Kidney tubule cell (primary cell): ENCODE results near the gene FAM90A1.
A peak's percentile ranks its signal among the peaks of the same experiment; 100 is the strongest.
"Not testable (repeated sequence)": the region's sequence is repeated elsewhere in the genome, so short reads cannot be mapped to it uniquely, and the experiment has no call there.

Experiments used
- DNase-seq: peaks from one replicate; pipeline ENCODE4 v3.0.0-alpha.2; 2018; ENCODE audit warnings: low spot score

FAM90A1 gene

GRCh38 chr12:8233935-8234495, 6.6 kb upstream of the FAM90A1 start:
- not testable (repeated sequence) for DNase-seq

DNA sequence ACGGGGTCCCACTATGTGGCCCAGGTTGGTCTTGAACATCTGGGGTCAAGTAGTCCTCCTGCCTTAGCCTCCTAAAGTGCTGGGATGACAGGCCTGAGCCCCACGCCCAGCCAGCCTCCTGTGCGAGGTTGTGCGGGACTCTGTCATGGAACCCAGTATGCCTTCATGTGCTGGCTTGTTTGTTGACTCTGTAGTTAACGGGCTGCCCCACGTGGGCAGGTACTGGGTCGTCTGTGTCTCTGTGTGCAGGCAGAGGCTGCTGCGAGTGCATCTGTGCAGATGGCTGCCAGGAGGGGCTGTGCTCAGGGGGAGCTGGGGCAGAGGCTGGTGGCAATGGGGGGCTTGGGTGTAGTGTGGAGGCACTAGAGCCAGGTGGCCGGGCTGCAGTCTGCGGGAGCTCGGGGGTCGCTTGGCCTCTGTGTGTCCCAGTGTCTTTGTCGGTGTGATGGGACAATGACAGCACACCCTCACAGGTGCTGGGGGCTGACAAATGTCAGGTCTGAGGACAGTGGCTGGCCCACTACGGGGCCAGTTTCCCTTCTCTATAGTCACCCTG, 6.0 kb upstream of the FAM90A1 start:
- not testable (repeated sequence) for DNase-seq

- peak; percentile 43 for DNase-seq
Observed at GRCh38 chr12:8231666-8232608, 4.5 kb upstream of the FAM90A1 start.

GRCh38 chr12:8231049-8231448, 3.6 kb upstream of the FAM90A1 start:
- not testable (repeated sequence) for DNase-seq

DNA sequence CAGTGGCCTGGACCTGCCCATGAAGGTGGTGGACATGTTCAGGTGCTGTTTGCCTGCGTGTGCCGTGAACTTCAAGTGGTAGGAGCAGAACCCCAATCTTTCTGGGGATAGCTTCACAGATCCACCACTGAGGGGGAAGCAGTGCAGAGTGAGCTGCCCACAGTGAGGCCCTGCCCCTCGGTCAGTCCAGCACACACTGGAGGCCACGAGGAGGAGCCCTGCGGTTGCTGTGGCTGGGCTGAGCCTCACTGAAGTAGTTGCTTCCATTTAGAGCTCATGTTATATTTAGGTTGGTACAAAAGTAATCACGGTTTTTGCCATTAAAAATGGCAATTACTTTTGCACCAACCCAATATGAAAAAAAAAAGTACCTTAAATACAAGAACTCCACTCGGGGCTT, 2.1 kb upstream of the FAM90A1 start:
- DNase-seq: not testable (repeated sequence)

DNA sequence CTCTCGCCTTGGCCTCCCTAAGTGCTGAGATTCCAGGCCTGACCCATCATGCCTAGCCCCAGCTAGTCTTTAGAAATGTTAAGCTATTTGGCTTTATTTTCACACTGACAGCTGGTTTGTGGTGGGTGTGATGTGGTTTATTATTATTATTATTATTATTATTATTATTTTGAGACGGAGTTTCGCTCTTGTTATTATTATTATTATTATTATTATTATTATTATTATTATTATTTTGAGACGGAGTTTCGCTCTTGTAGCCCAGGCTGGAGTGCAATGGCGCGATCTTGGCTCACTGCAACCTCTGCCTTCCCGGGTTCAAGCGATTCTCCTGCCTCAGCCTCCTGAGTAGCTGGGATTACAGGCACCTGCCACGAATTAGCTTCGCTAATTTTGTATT, 1.2 kb upstream of the FAM90A1 start:
- not testable (repeated sequence) for DNase-seq

DNA sequence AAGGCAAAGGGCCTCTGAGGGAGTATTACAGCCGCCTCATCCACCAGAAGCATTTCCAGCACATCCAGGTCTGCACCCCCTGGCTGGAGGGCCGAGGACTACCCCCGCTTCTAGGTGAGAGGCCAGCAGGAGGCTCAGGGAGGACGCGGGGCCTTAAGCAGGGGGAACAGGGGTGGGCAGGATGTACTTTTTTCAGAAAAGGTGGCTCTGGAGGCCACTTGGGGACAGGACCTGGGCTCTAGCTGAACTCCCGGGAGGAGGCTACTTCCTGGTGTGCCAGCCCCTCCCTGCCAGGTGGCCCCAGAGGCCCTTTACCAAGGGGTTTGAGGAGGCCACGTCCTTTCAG, 287 bp upstream of the FAM90A1 start:
- not testable (repeated sequence) for DNase-seq

DNA sequence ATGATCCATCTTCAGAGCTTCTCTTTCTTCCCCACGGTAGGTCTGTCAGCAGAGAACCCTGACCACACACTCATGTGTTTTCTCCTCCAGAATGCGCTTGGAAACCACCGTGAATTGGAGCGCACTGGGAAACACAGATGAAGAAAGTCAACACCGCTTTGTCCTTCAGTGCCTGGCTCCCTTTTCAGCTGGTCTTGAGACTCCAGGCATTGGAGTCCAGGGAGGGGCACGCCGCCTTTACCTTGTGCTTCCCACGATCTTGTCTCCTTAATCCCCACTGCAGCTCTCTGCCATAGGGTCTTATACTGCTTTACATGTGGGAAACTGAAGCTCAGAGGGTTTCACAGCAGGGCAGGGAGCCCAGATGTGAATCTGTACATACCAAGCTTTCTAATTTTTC, 1.1 kb downstream of the FAM90A1 start:
- no peak for DNase-seq

DNA sequence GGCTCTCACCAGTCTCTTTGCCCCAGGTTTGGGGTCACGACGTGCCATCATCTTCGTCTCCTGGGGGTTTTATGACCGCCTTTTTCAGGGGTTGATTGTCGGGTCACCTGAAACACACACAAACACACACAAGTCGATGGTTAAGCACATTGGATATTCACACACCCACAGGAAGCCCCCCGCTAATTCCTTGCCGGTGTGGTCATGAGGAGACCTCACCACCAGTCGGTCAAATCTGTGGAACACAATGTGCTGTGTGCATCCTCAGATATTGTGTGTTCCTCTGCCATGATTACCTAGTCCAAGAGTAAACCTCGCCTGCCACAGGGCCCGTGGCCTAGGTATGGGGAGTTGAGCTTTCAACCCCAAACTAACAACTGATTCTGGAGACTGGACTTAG, 2.6 kb downstream of the FAM90A1 start:
- DNase-seq: not testable (repeated sequence)

DNA sequence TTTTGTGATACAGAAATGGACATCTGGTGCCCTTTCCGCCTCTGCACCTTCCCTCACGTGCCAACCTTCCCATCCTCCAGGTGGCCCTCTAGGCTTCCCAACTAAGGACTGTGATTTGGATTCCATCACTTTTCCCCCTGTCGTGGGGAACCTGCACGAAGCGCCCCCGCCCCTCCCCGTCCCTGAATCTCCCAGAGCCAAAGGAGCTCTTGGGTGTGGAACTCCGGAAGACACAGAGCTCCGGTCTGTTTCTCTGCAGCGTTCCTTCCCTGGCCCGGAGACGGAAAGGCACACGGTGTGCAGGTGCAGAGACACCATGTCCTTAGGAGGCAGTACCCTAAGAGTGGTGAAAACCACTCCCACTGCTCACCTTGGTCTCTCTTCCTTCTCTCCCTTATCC, 3.8 kb downstream of the FAM90A1 start:
- not testable (repeated sequence) for DNase-seq

- DNase-seq: not testable (repeated sequence)
Observed at GRCh38 chr12:8222303-8222702, 5.1 kb downstream of the FAM90A1 start.

DNA sequence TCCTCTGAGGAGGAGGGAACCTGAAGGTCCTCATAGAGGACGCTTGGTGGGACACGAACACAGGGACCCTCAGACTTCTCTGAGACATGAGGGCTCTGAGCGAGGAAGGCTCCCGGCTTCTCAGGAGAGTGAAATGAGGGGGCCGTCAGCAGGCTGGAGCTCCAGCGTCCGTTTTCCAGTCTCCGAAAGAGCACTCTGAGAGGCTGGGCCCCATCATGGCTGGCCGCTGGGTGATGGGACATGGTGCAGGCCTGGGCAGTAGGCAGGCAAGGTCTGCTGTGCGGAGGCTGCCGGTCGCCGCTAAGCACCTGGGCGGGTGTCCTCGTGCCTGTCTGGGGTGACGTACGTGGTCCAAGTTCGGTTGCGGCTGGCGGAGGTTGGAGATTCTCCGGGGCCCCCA, 5.6 kb downstream of the FAM90A1 start:
- not testable (repeated sequence) for DNase-seq

- DNase-seq: not testable (repeated sequence)
Observed at GRCh38 chr12:8221375-8221774, 6.0 kb downstream of the FAM90A1 start.

DNA sequence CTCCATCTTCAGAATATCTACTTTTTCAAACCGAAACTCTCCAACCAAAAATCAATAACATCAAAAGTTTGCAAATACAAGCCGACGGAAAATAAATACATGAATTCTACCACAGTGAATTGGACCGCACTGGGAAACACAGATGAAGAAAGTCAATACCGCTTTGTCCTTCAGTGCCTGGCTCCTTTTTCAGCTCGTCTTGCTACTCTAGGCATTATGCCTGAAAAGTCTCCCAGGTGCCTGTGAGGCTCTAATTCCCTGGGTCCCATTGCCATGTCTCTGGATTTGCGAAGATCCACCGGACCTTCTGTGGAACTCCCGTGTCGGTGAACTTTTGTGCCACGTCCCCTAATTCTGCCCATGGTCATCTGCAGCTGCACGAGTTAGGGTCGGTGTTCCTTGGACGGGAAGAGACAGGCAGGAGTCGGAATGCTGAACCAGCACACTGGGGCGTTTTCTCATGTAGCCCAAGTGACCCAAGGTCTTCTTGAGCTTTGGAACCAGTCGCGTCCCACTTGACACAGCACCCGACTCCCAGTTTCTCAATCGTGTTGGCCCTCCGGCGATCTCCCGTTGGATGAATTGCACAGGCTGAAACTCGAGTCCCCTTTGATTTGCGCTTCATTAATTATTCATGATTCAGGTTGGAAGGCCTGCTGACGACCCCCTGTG, 8.6 kb downstream of the FAM90A1 start:
- not testable (repeated sequence) for DNase-seq

GRCh38 chr12:8197685-8198308, 29.6 kb downstream of the FAM90A1 start:
- peak; percentile 68 for DNase-seq

- not testable (repeated sequence) for DNase-seq
Observed at GRCh38 chr12:8188088-8188487, 39.3 kb downstream of the FAM90A1 start.

DNA sequence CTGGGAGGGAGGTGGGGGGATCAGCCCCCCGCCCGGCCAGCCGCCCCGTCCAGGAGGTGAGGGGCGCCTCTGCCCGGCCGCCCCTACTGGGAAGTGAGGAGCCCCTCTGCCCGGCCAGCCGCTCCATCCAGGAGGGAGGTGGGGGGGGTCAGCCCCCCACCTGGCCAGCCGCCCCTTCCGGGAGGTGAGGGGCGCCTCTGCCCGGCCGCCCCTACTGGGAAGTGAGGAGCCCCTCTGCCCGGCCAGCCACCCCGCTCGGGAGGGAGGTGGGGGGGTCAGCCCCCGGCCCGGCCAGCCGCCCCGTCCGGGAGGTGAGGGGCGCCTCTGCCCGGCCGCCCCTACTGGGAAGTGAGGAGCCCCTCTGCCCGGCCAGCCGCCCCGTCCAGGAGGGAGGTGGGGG, 43.2 kb downstream of the FAM90A1 start:
- DNase-seq: not testable (repeated sequence)

DNA sequence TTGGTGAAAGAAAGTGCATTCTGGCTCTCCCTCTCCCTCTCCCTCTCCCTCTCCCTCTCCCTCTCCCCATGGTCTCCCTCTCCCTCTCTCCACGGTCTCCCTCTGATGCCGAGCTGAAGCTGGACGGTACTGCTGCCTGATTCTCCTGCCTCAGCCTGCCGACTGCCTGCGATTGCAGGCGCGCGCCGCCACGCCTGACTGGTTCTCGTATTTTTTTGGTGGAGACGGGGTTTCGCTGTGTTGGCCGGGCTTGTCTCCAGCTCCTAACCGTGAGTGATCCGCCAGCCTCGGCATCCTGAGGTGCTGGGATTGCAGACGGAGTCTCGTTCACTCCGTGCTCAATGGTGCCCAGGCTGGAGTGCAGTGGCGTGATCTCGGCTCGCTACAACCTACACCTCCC, 44.1 kb downstream of the FAM90A1 start:
- not testable (repeated sequence) for DNase-seq

- DNase-seq: not testable (repeated sequence)
Observed at GRCh38 chr12:8182923-8183322, 44.5 kb downstream of the FAM90A1 start.

GRCh38 chr12:8181271-8181670, 46.1 kb downstream of the FAM90A1 start:
- DNase-seq: not testable (repeated sequence)

GRCh38 chr12:8179989-8180585, 47.3 kb downstream of the FAM90A1 start:
- peak; percentile 76 for DNase-seq

DNA sequence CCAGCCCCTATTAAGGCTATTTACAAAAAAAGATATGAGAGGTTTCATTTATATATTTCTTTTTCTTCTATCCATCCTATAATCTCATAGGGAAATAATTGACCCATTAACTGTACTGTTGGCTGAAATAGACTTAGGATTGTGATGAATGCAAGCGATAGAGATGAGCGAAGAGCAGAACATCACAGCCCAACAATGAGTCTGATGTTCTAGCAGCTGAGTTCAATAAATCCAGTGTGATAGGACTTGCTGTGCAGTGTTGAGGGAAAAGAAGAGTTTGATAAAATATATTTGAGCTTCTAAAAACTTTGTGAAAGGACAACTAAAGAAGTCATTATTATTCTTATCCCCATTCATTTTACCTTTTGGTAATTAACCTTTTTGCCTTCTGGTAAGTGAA, 54.5 kb downstream of the FAM90A1 start:
- DNase-seq: not testable (repeated sequence)
